NCI-H524 treated with DMSO at 0.1 percent for 48 hours (cell line): ENCODE data around the gene STXBP5.

Experiments
- DNase-seq: peaks from one replicate; lab custom pipeline; 2025; lab: John Stamatoyannopoulos, UW

Gene STXBP5

DNA sequence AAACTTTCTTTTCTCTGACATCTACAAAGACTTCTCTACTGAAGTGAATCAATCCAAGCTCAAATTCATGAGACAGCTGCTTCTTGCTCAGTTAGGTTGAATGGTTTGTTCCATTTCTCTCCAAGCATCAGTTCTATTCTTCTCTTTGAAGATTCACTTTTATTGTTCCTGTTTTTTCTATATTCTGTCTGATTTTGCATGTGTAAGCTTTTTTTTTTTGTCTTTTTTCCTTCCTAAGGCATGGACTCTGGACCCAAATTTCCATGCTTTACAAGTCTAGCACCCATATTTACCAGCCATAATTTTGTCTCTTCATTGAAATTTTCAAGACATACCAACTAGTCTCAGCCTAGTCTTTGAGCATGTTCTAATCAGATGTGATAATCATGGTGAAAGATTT, 25.9 kb upstream of the STXBP5 start:
- DNase-seq: no peak

DNA sequence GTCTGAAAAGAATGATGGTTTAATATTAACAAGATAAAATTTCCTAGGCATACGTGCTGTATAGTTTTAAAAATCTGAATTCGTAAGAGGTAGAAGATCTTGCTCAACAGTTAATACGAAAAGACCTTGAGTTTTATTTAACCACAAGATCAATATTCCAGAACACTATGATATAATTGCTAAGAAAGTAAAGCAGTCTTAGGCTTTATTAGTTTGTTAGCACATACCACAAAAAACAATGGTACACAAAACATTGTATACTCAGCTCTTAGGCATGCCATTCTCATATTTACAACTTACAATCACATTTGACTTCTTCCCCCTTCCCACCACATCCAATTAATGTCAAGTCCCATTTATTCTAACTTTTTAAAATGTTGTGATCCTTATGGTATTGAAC, 24.4 kb upstream of the STXBP5 start:
- no peak for DNase-seq

GRCh38 chr6:147180926-147181325, 23.3 kb upstream of the STXBP5 start:
- no peak for DNase-seq

- DNase-seq: no peak
Measured at GRCh38 chr6:147184379-147184778, 19.8 kb upstream of the STXBP5 start.

GRCh38 chr6:147185216-147185615, 19.0 kb upstream of the STXBP5 start:
- no peak for DNase-seq

- no peak for DNase-seq
Measured at GRCh38 chr6:147190556-147190955, 13.7 kb upstream of the STXBP5 start.

GRCh38 chr6:147192278-147192911, 11.8 kb upstream of the STXBP5 start:
- no peak for DNase-seq

DNA sequence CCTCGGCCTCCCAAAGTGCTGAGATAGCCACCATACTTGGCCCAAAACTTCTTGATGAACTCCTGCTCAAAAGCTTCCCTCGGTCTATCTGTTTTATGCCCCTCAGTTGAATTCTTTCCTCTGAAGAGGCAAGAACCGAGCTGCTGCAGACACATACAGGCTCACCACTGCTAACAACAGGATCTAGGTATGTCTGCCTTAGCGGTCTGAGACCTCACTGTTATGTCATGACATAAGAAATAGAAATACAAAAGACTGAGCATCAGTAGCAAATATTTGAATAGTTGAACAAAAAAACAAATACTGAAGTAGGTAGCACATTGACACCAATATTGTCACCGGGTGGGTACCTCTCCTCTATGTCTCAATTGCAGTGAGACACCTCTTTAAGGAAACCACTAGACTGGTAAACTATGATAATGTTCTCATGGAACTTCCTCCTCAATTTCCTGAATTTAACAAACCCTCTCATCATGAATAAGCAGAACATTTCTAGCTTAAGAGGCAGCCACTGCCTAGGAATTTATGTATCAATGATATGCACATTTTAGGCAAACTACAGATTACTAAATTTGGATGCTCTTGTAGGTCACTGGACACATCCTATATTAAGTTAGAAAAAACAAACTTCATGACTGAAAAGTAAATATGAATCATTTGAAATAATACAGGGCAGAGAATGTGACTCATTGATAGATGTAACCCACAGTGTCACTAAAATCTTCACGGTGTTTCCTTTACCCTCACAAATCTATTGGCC, 9.4 kb upstream of the STXBP5 start:
- no peak for DNase-seq

GRCh38 chr6:147195510-147195909, 8.7 kb upstream of the STXBP5 start:
- no peak for DNase-seq

- DNase-seq: no peak
Measured at GRCh38 chr6:147195987-147196386, 8.2 kb upstream of the STXBP5 start.

GRCh38 chr6:147200711-147201110, 3.5 kb upstream of the STXBP5 start:
- DNase-seq: no peak

GRCh38 chr6:147201885-147202515, 2.2 kb upstream of the STXBP5 start:
- DNase-seq: peak; percentile 33

GRCh38 chr6:147202516-147203310, 1.5 kb upstream of the STXBP5 start:
- DNase-seq: peak; percentile 89

DNA sequence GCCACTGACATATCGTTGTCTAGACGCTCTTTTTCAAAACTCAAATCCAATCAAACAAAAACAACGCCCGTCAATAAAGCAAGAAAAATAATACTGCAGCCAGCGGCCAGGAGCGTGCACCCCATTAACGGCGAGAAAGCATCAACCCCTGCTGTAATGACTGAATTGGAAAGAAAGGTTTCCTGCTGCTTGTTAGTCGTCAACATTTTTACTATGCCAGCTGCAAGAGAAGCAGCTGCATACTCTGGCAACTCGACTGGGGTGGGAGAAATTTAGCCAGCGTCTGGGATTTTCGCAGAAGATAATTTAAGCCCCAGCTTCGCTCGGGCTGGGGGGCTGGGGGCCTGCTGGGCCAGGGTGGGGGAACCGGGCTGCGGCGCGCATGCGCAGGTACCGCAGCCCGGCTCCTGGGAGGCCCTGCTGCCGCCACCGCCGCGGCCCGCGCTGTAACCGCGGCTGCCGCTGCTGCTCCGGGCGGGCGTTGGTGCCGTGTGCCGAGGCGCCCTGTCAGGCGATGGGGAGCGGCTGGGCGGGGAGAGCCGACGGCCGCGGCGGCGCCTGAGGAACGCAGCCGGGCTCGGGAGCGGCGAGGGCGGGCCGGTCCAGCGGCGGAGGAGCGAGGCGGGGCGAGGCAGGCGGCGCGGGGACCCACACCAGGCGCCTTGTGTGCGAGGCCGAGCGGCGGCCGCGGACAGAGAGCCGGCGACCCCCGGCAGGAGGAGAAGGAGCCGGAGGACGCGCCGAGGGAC, 732 bp upstream of the STXBP5 start:
- DNase-seq: peak; percentile 51

DNA sequence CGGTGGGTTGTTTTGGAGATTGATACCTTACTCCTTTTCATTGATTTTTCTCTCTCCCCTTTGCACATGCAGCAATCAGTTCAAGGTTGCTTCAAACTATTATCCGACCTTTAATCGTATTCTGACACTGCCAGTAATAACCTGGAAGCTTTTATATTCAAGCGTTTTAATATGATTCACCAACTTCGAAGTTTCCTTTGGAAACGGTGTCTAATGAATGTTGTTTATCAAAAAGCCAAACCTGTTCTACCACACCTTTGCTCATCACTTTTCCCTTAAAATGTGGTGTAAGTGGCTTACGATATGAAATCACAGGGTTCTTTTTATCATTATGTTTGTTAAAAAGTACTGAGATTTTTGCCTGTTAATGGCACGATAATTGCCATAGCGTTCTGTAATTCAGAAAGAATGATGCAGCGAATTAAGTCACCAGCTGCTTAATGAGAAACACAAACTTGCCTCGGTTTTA, 660 bp downstream of the STXBP5 start:
- DNase-seq: no peak

- no peak for DNase-seq
Measured at GRCh38 chr6:147205690-147206600, 1.7 kb downstream of the STXBP5 start.

GRCh38 chr6:147207351-147207750, 3.1 kb downstream of the STXBP5 start:
- no peak for DNase-seq

GRCh38 chr6:147207837-147208754, 3.9 kb downstream of the STXBP5 start:
- DNase-seq: no peak

DNA sequence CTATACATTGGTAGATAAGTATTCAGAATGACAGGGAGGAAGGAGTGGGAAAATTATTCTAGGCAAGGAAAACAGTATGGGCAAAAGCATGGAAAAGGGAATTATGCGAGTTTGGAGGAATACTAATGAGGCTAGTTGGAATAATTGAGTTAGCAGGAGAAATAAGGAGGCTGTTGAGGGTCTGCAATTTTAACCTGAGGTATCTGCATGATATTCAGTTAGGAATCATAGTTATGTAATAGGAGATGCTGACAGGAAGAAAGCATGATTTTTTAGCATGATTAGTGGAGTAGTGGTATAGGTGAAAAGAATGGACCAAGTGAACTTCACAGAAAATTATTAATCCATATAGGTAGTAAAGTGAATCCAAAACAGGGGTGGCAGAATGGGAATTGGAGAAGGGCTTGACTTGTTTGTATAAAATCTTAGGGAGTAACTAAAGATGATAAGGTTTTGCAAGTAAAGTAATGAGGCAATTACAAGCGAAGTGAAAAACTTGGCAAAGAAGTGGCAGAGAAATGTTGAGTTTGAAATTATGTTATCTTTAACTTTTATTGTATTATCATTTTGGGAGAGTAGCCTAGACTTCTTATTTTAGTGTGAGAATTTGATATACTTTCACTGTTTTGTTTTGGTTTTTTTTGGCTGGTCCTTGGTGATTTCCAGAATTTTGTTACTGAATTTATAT, 5.7 kb downstream of the STXBP5 start:
- no peak for DNase-seq
